ENCODE results near the gene KCNJ11.

KCNJ11 gene

GRCh38 chr11:17408641-17409040 lies 20.2 kb upstream of the KCNJ11 start:
- H3K4me3 ChIP-seq (ENCODE audit: low read length) = no peak overlapping the region
- no peak for DNase-seq (ENCODE audit: low read depth)
- no peak for TF ChIP-seq CTCF (conservative IDR thresholded peaks at IDR 0.05; ENCODE audit: low read length)

- no peak for TF ChIP-seq CTCF (conservative IDR thresholded peaks at IDR 0.05; ENCODE audit: low read length)
- no peak overlapping the region for H3K4me3 ChIP-seq (ENCODE audit: low read length)
- DNase-seq (ENCODE audit: low read depth) = no peak
These were observed 19.6 kb upstream of the KCNJ11 start for GRCh38 chr11:17408026-17408425.

- TF ChIP-seq CTCF (conservative IDR thresholded peaks at IDR 0.05; ENCODE audit: low read length) = no peak
- H3K4me3 ChIP-seq (ENCODE audit: low read length) = no peak overlapping the region
- DNase-seq (ENCODE audit: low read depth) = no peak
These were observed 19.1 kb upstream of the KCNJ11 start for GRCh38 chr11:17407575-17407974.

GRCh38 chr11:17406818-17407149 lies 18.3 kb upstream of the KCNJ11 start:
- DNase-seq (ENCODE audit: low read depth) = no peak
- TF ChIP-seq CTCF (conservative IDR thresholded peaks at IDR 0.05; ENCODE audit: low read length) = no peak
- no peak overlapping the region for H3K4me3 ChIP-seq (ENCODE audit: low read length)

GRCh38 chr11:17406082-17406817 lies 17.8 kb upstream of the KCNJ11 start:
- no peak overlapping the region for H3K4me3 ChIP-seq (ENCODE audit: low read length)
- no peak for TF ChIP-seq CTCF (conservative IDR thresholded peaks at IDR 0.05; ENCODE audit: low read length)
- no peak for DNase-seq (ENCODE audit: low read depth)

- TF ChIP-seq CTCF (conservative IDR thresholded peaks at IDR 0.05; ENCODE audit: low read length) = peak; percentile 27; the same call in 1 of the 2 replicates
- peak; percentile 70 for DNase-seq (ENCODE audit: low read depth)
- H3K4me3 ChIP-seq (ENCODE audit: low read length) = no peak overlapping the region
These were observed 17.0 kb upstream of the KCNJ11 start for GRCh38 chr11:17405232-17406005.

All from AG10803 (cell line).